GM19324 (cell line): Measurements from ENCODE around the gene ZNF253.
"Not testable (repeated sequence)": the region's sequence is repeated elsewhere in the genome, so short reads cannot be mapped to it uniquely, and the experiment has no call there.

Experiments
- ATAC-seq: cut with Tn5 transposase; IDR thresholded peaks from one replicate; pipeline ENCODE4 v1.9.1; 2021; ENCODE audit warnings: mild to moderate bottlenecking, moderate library complexity; ENCODE audit not compliant: unreplicated experiment, low FRiP score

The ZNF253 gene

DNA sequence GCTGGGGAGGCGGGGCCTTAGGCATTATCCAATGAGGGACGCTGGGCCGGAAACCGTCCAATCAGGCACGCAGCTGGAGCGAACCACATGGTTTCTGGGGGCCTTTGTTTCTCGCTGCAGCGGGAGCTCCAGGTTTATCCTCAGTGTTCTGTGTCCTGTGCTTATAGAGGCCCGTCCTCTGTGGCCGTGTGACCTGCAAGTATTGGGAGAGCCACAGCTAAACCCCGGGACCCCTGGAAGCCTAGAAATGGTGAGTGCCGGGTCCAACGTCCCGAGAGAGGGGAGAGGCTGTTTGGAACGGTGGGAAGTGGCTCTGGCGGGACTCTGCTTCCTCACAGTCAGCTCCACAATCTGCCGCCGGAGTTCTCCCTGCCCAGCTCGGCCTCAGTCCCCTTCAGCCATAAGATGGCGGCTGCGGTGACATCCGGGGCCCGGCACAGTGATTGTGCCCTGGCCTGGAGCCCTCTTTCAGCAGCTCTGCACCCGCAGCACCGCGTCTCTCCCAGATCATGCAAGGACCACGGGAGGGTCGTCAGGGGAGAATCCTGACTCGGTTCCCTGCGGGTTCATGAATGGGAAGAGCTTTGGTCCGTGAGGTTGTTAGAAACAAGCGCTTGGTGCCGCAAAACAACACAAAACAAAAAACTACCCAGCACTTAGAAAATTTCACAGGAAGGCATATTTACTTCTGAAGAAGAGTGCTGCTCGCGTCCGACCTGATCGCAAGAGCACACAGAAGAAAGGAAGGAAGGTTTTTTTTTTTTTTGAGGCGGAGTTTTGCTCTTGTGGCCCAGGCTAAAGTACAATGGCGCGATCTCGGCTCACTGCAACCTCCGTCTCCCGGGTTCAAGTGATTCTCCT is at the start of gene ZNF253:
Gene ZNF253, plus strand, starts transcription at position 133 of the 861 bp plus-strand sequence. Its CDS starts 115 bp downstream, at position 248.
- peak; percentile 98 for ATAC-seq

DNA sequence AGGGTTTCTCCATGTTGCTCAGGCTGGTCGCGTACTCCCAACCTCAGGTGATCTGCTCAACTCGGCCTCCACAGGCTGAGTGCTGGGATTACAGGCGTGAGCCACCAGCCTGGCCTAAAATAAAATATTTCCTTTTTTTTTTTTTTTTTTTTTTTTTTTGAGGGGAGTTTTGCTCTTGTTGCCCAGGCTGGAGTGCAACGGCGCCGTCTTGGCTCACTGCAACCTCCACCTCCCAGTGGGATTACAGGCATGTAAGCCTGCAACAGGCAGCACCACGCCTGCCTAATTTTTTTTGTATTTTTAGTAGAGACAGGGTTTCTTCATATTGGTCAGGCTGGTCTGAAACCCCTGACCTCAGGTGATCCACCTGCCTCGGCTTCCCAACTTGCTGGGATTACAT is 49.0 kb upstream of the ZNF253 start:
- no peak for ATAC-seq

DNA sequence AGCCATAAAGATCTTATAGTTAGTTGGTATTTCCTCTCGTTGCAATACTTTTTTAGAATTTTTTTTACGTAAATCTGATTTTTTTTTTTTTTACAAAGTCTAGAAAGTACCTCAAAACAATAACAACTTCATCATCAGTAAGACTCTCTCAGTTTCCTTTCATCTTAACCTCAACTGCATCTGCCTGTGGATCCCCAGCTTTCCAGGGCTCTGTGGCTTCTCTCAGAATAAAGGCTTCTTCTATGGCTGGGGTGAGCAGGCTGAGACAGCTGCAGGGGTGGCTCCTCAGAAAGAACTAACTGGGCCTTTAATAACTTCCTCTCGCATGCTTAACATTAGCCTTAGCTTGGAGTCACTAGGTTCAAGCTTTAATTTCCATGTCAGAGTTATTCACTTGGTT is 48.3 kb upstream of the ZNF253 start:
- no peak for ATAC-seq

DNA sequence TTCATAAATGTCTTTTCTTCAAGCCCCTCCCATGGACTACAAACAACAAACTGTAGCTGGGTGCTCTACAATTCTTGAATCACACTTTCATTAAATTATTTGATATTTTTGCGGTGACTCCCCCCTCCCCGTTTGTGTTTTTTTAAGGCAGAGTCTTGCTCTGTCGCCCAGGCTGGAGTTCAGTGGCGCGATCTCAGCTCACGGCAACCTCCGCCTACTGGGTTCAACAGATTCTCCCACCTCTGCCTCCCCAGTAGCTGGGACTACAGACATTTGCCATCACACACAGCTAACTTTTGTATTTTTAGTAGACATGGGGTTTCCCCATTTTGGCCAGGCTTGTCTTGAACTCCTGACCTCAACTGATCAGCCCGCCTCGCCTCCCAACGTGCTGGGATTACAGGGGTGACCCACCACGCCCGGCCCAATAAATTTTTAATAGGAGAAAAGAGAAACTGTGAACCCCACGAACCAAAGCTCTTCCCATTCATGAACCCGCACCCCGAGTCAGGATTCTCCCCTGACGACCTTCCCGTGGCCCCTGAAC is 44.8 kb upstream of the ZNF253 start:
- ATAC-seq = no peak

DNA sequence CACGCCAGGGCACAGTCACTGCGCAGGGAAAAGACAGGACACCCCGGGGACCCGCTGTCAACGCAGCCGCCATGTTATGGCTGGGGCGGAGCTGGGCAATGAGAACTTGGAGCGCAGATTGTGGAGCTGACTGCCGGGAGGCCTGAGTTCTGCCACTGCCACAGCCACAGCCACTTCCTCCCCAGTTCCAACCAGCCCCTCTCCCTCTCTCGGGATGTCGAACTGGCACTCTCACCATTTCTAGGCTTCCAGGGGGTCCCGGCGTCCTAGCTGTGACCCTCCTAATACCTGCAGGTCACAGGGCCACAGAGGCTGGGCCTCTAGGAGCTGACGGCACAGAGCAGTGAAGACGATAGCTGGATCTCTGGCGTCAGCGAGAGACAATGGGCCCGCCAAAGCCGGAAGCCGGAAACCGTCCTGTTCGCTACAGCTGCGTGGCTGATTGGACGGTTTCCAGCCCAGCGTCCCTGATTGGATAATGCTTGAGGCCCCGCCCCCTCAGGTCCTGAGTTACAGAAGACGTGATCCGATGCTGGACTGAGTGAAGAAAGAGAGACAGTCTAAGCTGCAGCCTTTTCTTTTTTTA is 44.2 kb upstream of the ZNF253 start, which contains the start of gene ZNF506:
Gene ZNF506, minus strand, starts transcription at position 385 of the 586 bp plus-strand sequence. Its CDS starts 147 bp downstream, at position 238.
- peak; percentile 91 for ATAC-seq

DNA sequence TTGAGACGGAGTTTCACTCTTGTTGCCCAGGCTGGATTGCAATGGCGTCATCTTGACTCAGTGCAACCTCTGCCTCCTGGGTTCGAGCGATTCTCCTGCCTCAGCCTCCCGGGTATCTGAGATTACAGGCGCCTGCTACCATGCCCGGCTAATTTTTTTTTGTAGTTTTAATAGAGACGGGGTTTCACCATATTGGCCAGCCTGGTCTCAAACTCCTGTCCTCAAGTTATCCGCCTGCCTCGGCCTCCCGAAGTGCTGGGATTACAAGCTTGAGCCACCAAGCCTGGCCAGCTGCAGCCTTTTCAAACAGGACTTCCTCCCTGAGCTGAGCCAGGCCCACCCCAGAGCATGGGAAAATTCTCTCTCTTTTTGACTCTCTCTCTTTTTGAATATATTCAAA is 43.7 kb upstream of the ZNF253 start:
- ATAC-seq = not testable (repeated sequence)

DNA sequence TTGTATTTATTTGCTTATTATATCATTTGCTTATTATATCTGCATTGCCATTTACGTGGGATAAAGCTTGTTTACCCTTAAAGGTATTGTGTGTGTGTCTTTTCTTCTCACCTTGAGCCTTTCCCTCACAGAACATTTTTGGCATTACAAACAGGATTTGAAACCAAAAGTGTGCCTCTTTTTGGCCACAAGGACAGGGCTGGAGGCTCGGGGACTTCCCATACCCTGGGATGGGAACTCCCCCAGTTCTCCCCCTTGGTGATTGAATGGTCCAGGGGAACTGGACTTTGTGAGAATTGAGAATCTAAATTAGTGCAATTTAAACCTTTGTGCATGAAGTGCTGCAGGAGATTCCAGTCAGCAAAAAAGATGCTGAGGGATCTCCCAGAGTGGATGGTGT is 41.8 kb upstream of the ZNF253 start:
- no peak for ATAC-seq

DNA sequence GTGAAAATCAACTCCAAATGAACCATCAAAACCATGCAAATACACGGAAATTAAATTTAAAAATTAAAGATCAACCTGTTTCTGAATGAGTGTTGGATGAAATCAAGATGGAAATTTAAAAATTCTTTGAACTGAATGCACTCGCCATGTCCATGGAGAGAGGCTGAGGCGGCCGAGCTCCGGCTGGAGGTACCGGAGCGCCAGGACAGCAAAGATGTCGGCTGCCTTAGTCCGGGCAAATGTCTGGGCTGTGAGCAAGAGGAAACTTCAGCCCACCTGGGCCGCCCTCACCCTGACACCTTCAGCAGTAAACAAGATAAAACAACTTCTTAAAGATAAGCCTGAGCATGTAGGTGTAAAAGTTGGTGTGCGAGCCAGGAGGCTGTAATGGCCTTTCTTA is 38.8 kb upstream of the ZNF253 start:
- ATAC-seq = no peak

DNA sequence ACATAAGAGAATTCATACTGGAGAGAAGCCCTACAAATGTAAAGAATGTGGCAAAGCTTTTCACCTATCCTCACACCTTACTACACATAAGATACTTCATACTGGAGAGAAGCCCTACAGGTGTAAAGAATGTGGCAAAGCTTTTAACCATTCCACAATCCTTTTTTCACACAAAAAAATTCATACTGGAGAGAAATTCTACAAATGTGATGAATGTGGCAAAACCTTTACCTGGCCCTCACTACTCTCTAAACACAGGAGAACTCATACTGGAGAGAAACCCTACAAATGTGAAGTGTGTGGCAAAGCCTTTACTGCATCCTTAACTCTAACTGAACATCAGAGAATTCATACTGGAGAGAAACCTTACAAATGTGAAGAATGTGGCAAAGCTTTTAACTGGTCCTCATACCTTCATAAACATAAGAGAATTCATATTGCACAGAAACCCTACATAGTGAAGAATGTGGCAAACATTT is 30.1 kb upstream of the ZNF253 start:
- ATAC-seq = no peak

DNA sequence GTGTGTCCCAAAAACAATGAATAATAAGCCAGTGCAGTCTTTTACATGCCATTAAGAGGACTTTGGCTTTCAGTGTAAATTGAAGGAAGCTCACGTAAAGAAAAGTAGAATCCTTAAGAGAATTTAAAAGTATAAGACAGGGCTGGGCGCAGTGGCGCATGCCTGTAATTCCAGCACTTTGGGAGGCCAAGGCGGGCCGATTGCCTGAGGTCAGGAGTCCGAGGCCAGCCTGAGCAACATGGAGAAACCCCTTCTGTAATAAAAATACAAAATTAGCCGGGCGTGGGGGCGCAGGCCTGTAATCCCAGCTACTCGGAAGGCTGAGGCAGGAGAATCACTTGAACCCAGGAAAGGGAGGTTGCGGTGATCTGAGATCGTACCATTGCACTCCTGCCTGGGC is 17.9 kb upstream of the ZNF253 start:
- ATAC-seq = no peak

DNA sequence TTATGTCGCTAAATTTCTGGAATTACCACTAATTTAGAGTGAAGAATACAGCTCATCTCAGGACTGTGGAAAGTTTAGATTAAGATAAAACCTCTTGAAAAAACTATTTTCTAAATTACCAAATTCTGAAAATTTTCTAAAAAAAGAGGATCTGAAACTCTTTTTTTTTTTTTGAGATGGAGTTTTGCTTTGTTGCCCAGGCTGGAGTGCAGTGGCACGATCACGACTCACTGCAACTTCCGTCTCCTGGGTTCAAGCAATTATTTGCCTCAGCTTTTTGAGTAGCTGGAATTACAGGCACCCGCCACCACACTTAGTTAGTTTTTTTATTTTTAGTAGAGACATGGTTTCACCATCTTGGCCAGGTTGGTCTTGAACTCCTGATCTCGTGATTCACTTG is 16.6 kb upstream of the ZNF253 start:
- ATAC-seq = no peak

DNA sequence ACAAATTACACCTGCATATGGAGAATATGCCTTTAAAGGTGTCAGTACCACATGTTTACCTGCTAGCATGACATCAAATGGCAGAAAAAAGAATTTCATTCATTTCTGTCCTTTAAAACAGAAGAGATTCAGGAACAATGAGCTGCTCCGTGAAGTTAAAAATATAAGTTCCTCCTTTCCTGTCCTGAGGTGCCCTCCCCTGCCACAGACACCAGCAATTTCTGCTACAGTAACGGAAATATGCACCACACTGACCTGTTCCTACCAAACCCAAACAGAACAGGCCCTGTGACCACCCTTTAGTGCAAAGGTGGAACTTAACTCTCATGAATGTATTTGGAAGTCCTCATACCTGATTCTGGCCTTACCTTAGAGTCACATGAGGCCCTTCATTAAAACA is 13.9 kb upstream of the ZNF253 start:
- ATAC-seq = not testable (repeated sequence)

DNA sequence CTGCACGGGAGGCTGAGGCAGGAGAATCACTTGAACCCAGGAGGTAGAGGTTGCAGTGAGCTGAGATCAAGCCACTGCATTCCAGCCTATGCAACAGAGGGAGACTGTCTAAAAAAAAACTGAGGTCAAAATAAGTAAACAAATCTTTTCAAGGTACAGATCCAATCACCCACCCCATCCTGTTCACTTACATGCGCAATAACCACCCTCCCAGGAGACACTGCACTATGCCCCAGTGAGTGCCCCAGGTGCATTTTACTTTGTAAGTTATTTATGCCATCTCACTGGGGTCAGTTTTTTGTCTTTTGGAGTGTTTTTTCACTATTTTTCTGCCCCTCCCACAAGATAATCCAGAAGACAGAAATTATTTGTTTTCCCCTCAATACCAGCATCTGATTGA is 6.9 kb upstream of the ZNF253 start:
- no peak for ATAC-seq

DNA sequence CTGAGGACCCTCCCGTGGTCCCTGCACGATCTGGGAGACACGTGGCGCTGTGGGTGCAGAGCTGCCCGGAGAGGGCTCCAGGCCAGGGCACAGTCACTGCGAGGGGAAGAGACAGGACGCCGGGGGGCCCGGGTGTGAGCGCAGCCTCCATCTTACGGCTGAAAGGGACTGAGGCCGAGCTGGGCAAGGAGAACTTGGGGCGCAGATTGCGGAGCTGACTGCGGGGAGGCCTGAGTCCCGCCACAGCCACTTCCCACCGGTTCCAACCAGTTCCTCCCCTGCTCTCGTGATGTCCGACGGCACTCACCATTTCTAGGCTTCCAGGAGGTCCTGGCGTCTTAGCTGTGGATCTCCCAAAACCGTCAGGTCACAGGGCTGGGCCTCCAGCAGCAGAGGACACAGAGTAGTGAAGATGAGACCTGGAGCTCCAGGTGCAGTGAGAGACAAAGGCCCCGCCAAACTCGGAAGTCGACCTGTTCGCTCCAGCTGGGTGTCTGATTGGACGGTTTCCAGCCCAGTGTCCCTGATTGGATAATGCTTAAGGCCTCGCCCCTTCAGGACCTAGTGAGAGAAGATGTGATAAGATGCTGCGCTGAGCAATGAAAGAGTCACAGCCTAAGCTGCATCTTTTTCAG is 4.8 kb upstream of the ZNF253 start:
- ATAC-seq = no peak

DNA sequence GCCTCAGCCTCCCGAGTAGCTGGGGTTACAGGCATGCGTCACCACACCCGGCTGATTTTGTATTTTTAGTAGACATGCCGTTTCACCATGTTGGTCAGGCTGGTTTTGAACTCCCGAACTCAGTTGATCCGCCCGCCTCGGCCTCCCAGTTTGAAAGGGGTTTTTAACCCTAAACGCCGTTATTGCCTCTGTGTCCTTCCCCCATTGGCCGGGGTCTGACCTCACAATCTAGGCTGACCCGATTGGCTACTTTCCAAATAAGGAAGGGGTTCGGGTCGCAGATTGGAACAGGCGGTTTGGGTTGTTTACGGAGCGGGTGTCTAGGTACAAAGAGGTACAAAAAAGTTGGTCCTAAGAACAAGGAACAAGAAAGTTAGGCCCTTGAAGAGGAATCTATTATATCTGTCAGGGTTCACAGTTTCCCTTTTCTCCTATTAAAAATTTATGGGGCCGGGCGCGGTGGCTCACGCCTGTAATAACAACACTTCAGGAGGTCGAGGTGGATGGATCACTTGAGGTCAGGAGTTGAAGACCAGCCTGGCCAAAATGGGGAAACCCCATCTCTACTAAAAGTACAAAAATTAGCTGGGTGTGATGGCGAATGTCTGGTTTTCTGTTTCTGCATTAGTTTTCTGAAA is 1.0 kb downstream of the ZNF253 start:
- ATAC-seq = no peak

DNA sequence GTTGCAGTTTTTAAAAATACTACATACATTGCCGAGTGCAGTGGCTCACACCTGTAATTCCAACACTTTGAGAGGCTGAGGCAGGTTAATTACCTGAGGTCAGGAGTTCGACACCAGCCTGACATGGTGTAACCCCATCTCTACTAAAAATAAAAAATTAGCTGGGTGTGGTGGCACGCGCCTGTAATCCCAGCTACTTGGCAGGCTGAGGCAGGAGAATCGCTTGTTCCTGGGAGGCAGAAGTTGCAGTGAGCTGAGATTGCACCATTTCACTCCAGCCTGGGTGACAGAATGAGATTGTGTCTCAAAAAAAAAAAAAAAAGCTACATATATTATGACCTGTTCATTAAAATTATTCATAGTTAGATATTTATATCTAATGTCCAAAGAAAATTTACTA is 4.4 kb downstream of the ZNF253 start:
- ATAC-seq = not testable (repeated sequence)

DNA sequence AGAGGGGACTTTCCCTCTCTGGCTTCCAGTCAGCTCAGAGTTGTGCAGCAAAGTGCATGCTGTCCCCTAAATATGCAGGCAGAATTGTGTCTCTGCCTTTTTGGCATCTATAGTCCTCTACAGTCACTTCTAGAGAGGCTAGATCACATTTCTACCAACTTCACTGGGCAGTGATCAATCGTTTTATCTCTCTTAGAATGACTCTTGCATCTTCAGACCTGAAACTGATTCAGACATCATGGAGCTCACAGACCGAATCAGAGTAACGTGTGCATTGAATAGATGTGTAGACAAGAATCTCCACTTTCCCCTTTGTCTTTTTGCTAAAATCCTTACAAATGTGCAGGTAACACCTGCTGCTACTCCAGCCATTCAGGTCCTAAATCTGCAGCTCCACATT is 6.2 kb downstream of the ZNF253 start:
- no peak for ATAC-seq

DNA sequence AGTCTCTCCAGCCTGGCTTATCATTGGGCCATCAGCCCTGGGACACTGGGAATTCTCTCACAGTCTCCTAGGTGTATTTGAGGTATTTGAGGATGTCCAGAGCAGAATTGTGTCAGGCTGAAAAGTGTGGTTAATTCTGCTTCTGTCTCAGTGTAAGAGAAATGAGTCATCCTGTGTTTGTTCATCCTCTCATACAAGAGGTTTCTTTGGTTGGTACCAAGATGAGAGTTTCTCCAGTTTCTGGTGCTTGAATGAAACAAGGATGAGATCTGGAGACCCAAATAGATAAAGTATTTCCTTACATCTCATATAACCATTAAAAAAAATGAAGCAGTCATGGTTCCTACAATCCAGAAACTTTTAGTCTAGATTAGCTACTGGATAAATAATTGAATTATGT is 7.7 kb downstream of the ZNF253 start:
- no peak for ATAC-seq

DNA sequence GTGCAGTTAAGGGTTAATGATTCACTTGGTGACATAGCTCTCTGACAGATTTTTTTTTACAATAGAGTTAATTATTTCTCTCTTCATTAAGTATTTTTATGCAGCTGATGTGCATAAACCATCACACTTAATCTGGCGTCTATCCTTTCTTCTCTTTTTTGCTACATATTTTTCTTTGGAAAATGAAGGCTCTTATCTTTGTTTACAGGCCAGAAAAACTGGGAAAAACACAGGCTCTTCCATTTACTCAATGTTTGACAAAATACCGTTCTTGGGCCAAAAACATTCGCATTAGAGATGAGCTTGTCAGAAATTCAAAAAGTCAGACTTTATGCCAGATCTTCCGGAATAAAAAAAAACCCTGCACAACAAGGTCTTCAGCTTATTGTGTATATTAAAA is 12.0 kb downstream of the ZNF253 start:
- no peak for ATAC-seq

DNA sequence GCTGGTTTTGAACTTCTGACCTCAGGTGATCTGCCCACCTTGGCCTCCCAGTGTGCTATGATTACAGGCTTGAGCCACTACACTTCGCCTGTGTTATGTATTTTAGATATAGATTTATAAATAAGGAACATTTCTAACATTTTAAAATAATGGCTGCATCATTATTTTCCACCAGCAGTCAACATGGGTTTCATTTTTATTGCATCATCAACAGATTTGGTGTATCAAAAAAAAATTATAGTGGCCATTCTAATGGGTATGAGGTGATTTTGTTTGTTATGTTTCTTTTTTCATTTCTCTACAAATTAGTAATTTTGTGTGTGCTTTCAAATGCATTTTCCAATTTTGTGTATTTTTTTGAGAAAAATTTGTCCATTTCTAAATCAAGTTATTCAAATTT is 18.9 kb downstream of the ZNF253 start:
- ATAC-seq = no peak
